HL-60/S4 (cell line): ENCODE data around the gene LAMA4.

Experiments
- in situ Hi-C: fragments of 300-500 bp; cut with MboI; formaldehyde crosslinking; loops from 2 replicates; pipeline ENCODE4 v1.14.3; 2022; ENCODE audit warnings: low sequenced_read_pairs

LAMA4 gene, protein sequence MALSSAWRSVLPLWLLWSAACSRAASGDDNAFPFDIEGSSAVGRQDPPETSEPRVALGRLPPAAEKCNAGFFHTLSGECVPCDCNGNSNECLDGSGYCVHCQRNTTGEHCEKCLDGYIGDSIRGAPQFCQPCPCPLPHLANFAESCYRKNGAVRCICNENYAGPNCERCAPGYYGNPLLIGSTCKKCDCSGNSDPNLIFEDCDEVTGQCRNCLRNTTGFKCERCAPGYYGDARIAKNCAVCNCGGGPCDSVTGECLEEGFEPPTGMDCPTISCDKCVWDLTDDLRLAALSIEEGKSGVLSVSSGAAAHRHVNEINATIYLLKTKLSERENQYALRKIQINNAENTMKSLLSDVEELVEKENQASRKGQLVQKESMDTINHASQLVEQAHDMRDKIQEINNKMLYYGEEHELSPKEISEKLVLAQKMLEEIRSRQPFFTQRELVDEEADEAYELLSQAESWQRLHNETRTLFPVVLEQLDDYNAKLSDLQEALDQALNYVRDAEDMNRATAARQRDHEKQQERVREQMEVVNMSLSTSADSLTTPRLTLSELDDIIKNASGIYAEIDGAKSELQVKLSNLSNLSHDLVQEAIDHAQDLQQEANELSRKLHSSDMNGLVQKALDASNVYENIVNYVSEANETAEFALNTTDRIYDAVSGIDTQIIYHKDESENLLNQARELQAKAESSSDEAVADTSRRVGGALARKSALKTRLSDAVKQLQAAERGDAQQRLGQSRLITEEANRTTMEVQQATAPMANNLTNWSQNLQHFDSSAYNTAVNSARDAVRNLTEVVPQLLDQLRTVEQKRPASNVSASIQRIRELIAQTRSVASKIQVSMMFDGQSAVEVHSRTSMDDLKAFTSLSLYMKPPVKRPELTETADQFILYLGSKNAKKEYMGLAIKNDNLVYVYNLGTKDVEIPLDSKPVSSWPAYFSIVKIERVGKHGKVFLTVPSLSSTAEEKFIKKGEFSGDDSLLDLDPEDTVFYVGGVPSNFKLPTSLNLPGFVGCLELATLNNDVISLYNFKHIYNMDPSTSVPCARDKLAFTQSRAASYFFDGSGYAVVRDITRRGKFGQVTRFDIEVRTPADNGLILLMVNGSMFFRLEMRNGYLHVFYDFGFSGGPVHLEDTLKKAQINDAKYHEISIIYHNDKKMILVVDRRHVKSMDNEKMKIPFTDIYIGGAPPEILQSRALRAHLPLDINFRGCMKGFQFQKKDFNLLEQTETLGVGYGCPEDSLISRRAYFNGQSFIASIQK (N-terminal part only)

DNA sequence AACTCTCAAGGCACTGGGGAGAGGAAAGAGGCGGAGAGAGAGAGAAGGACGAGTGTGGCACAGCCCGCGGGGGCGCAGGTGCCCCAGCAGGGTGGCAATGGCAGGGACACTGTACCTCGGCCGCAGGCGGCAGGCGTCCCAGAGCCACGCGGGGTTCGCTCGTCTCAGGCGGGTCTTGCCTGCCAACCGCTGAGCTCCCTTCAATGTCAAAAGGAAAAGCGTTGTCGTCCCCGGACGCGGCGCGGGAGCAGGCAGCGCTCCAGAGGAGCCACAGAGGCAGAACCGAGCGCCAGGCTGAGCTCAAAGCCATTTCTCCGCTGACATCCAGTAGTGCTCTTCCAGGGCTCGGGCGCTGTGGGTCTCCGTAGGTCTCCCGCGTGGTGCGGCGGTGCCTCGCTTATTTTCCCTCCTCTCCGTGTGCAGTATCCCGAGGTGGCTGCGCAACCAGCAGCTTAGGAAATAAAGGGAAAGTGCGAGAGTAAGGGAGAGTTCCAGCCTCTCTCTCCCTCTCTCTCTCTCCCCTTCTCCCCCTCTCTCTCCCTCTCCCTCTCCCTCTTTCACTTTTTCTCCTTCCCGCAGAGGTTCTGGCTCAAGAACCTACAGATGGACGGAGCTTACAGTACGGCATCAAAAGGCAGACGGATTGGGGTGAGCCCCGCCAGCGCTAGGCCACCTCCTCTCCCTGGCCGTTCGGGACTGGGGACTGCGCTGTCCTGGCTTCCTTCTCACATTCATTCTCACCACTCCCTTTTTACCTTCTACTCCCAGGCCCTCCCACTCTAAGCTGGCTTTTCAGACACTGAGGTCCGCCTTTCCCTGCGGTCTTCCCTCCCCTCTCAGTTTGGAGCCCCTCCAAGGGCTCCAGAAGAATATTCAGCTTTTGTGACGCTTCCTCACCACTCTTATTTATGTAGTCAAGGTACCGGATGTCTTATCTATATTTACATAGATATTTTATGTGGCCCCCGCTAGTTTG is at the start of gene LAMA4:
TSS of gene LAMA4 (minus strand) at position 727 of the 976 bp plus-strand sequence. CDS start at position 310, 417 bp downstream.
- in situ Hi-C loops = no loop called here

DNA sequence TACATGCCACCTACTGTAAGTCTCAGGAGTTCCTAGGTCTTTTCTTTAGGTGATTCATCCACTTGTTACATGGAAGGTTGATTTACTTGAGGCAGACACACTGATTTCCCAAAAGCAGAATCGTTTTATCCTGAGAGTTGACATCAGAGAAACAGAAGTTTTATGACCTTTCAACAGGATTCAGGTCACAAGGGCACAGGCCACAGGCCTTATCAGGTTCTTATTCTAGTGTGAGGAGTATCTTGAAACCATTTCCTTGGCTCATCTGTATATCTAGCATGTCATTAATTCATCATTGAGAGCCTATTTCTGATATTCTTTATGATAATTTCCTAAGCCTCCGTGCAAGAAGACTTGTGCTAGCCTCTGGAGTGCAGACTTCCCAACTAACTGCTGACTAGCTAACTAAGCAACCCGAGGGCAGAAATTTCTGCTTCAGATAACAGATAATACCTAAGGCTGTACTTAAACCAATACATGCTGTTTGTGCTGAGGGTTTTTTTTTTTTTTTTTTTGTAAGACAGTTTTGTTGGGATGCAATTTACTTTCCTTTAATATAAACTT is 47.9 kb upstream of the LAMA4 start:
- in situ Hi-C loops = loop anchor here (25.0 kb wide), 1 partner anchor 115 kb away; no protein-coding TSS in a partner anchor

DNA sequence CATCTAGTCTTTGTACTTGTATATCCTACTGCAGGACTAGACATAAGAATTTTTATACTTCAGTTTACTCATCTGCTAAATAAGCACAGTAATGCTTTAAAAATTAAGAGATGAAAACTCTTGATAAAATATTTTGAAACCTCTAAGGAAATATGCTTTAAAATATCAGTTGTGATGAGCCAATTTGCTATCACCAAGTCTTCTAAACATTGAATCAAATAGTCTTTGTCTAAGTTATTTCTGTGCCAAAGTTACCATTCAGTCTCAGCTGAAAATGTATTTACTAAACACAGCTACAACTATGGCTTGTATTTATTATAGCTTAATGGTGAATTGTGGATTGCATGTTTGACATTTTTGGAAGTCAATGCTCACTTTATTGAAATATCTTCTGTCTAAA is 46.5 kb upstream of the LAMA4 start:
- in situ Hi-C loops = loop anchor here (25.0 kb wide), 1 partner anchor 114 kb away; no protein-coding TSS in a partner anchor

DNA sequence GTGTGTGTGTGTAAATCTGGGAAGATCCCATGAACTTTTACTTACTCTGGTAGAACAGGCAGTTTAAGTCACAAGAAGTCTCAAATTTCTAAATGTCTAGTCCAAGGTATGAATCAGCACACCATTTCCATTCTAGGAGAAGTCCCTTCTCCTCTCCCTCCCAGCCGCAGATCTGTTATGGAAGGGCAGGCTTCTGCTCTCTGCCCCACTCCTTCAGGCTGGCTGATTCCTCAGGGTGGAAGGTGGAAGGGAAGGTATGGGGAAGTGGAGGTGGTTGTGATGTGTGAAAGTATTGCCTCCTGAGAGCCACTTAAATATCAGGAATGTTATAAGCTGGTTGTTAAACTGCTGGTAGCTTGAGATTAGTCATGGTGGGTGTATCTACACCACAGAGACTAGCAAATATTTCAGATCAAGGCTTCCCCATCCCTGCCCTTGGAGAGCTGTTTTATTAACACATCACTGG is 44.5 kb upstream of the LAMA4 start:
- in situ Hi-C loops = no loop called here

DNA sequence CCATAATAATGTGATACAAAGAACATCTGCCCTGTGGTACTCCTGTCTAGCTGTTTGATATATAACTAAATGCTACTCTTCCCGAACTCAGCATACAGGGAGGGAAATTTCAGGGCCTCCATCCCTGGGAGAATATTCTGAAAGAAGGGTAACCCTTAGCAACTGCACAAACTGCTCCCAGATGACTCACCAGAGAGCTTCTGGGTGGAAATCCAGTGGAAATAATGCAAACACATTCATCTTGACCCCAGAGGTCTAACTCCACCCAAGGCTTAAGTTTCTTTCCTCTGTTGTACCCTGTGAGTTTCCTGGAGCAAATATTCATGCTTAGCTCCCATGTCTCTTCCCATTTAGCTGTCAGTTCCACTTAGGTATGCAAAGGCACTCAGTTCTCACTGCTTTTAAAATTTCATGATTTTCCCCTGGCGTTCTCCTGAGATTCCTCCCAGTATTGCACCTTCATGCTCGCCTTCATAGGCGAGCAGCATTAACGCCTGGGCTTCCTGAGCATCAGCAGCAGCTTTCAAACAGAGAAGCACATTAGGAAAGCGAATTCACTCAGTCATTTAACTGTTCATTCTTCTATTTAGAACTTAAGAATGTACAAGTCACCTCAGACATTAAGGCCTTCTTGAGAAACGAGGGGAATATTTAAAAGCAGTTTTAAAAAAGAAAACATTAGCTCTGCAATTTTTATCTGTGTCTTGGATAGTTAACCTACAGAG is 43.8 kb upstream of the LAMA4 start:
- in situ Hi-C loops = no loop called here

DNA sequence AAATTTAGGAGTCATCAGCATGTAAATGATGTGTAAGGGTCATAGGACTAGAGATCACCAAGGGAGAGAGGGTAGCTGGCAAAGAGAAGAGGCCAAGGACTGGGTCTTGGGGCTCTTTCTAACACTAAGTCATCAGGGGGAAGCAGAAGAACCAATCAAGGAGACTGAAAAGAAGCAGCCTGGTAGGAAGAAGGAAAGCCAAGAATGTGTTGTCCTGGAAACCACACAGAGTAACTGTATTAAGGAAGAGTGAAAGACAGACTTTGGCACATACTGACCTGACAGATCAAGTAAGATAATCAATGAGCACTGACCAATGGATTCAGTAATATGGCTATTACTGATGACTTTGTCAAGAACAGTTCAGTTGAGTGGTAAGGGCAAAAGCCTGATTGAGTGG is 42.3 kb upstream of the LAMA4 start:
- in situ Hi-C loops = no loop called here

DNA sequence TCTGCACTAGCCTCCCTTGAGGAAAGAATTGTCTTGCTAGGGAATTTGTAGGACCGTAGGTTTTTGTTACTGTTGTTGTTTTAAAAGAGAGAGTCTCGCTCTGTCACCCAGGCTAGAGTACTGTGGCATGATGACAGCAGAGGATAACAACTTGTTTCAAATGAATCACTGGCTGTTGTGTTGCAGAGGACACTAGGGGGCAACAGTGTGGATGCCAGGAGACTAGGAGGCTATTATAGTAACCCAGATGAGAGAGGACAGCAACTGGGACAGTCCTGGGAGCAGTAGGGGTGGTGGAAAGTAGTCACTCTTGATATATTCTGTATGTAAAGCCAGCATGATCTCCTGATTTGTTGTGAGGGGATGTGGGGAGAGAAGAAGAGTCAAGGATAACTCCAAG is 41.8 kb upstream of the LAMA4 start:
- in situ Hi-C loops = no loop called here

DNA sequence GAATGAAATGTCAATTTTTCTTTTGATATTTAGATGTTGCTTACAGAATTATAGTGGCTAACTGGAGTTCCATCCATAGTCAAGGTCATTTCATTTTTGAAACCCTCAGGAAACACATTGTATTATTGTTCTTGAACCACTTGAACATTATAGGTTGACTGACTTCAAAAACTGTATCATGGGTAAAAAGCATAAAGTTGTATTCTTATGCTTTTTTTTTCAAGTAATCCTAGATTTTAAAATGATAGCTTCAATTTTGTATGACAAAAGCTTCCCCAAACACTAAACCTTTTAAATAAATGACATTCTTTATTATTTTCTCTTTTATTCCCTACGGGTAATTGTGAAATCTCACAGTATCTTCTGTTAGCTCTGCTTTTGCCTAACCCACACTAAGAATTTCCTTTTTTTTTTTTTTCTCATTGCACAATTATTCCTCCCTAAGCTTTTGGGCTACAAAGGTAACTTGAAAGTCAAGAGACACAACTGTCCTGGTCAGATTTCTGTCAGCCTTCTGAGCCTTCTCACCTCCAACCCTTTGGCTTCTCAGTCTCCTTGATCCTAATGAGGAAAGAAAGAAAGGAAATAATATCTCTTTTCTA is 36.9 kb upstream of the LAMA4 start:
- in situ Hi-C loops = no loop called here

DNA sequence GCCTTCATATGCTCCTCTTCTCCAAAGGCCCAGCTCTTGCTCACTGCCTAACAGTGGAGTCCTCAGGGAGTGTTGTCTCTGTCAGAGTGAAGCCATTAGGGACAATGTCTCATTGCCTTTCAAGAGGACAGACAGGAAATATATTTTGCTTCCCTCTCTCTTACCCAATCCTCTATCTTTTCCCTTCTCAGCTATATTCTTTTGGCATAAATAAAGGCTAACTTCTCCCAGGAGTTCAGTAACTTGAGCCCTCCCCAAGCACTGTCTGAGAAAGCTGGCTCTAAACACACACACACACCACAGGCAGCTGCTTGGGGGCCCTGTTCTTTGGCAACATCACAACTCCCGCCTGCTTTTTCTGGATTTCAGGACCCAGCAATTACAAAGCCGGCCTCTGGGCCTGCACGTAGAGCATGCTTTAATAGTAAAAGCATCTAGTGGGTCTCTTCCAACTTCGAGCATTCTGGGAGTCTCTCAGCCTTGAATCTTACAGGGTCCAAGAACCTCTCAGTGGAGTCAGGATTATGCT is 34.7 kb upstream of the LAMA4 start:
- in situ Hi-C loops = no loop called here

DNA sequence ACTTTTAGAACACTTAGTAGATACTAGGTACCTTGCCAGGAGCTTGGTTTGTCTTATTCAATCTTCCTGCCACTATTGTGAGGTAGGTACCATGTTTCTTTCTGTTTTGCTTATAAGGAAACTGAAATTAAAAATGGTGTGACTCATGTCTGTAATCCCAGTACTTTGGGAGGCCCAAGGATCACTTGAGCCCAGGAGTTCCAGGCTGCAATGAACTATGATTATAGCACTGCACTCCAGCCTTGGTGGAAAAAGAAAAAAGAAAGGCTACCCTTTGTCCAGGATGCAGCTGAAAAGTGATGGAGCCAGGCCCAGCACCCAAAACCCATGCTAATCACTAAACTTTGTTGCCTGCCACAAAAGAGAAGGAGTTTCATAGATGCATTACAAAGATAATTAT is 34.1 kb upstream of the LAMA4 start:
- in situ Hi-C loops = no loop called here

DNA sequence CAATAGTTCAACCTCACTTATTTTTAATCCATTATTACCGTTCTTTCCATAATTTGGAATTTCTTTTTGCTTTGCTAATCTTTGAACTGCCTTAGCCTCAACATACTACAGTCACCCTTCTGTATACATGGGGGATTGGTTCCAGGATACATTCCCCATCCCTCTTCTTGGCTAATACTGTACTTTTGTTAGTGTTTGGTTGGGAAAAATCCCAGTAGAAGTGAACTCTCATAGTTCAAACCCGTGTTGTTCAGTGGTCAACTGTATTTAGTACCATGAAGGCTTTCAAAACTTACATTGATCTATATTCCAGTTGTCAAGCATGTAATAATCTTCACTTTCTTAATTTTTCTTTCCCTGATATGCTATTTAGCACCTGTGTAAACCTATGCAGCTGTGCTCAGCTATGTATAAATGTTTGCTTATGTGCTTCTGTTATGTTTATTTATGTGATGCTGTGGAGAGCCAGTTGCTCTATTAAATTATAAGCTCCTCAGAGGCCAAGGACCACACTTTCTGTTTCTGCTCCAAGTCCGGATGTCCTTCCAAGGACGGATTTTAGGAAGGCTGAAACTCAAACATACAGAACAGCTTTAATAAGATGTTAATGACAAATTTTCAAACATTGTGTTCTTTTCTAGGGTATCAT is 33.3 kb upstream of the LAMA4 start:
- in situ Hi-C loops = no loop called here

DNA sequence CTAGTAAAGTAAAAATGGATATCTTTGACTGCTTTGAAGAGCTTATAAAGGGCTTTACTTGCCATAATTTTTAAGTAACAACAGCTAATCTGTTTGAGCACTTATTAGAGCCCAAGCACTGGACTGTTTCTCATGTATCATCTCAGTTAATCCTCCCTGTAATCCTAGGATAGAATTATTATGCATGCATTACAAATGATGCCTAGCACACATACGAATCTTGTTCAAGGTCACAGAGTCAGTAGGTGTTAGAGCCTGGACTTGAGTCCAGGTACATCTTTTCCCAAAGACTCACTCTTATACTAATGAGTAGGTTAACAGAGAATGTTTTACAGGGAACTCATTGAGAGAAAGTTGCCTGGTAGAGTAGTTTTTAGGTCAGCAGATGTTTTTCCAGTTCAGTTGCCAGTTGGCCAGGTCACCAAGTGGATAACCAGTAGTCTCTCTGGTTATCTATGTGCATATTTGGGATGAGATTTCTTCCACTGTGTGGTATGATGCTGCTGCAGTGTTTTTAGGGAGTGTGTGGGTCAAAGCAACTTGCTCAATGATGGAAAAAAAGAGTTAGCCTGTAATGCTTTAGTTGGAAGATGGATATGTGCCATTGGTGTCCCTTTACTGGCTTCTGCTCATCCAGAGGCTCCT is 32.3 kb upstream of the LAMA4 start:
- in situ Hi-C loops = no loop called here

DNA sequence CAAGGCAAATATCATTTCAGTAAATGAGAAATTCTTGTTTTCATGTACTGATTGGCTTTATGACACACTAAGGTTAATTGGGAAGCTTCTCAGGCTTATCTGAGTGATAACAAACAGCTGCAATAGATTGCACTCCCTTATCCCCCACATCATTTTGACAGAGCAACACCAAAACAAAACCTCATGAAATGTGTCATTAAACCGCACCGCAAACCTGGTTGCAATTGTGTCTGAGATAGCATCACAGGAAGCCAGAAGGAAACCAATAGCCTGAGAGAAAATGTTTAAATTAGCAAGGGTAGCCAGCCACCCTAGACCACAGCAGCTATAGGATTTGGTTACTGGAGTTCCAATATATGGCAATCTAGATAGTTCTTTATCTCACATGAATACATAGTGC is 31.6 kb upstream of the LAMA4 start:
- in situ Hi-C loops = no loop called here

DNA sequence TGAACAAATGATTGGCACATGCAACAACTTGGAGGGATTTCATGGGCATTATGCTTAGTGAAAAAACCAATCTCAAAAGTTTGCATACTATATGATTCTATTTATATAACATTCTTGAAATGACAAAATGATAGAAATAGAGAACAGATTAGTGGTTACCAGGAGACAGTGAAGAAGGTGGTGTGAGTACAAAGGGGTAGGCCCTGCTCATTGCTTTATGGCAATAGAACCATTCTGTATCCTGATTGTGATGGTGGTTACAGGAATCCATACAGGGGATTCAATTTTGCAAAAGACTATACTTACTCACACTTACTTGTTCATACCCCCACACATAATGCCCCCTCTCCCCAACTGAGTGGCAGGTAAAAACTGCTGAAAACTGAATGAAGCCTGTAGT is 30.2 kb upstream of the LAMA4 start:
- in situ Hi-C loops = no loop called here

DNA sequence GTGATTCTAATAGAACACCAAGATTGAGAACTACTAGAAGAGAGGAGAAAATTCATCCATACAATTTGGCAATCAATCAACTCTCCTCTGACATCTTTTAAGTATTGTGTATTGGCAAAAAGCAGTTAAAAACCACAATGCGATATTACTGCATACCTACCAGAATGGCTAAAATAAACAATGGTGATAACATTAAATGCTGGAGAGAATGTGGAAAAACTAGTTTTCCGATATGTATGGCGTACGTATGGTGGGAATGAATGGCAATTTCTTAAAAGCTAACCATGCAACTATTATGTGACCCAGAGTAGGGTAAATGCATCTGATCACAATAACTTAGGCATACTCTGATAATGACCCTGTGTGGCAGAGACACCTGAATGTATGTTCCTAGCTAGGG is 29.3 kb upstream of the LAMA4 start:
- in situ Hi-C loops = no loop called here

DNA sequence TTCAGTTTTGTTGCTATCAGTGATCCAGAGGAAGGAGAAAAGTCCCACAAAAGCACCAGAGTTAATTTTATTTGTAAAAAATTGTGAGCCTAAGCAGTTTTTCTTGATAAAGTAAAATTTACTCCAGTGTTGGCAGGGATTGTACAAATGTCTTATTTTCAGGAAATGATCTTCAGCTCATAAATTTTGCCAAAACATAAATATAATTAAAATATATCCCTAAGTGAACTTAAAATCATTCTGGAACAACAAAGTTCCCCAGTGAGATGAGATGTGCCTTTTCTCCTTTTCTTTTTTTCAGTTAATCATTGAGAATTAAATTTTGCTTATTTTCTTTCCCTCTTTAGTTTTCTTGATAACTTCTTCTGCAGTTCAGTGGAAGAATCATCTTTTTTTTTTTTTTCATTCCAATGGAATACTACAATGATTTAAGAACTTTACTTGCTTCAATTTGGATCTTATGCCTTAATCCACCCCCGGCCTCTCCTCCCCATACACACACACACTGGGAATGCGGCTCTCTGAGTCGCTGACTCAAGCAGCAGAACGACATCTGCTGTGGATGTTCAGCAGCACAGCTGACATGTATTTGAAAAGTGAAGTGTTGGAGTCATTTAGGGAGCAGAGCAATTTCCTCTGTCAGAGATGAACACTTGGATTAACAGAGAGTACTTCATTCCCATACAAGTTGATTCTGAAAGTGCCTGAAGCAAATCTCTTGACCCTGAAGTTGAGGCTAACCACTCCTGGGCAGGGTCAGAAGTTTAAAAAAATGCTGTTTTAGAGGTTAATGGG is 27.7 kb upstream of the LAMA4 start:
- in situ Hi-C loops = no loop called here
